NB4 (cell line): ENCODE measurements around the gene KLHL12.

ENCODE experiments used
- CTCF ChIP-seq: IDR thresholded peaks from one replicate; pipeline ENCODE4 v1.5.1; 2012; ENCODE audit warnings: low read depth, low read length
- MAX ChIP-seq: IDR thresholded peaks from 2 replicates; pipeline ENCODE4 v1.6.1; 2011; ENCODE audit warnings: low read depth, low read length
- MYC ChIP-seq: IDR thresholded peaks from 2 replicates; pipeline ENCODE4 v1.6.1; 2011; ENCODE audit warnings: low read depth, low read length
- POLR2A ChIP-seq: IDR thresholded peaks from 2 replicates; pipeline ENCODE4 v1.6.1; 2011; ENCODE audit warnings: mild to moderate bottlenecking; ENCODE audit not compliant: insufficient read length; ENCODE audit errors: extremely low read depth

- TF ChIP-seq CTCF (no peak), POLR2A (no peak), MAX (no peak), MYC (no peak)
These were observed 39.2 kb upstream of the KLHL12 start for GRCh38 chr1:202966006-202966898.
